ENCODE measurements around the gene CNEP1R1.

DNA sequence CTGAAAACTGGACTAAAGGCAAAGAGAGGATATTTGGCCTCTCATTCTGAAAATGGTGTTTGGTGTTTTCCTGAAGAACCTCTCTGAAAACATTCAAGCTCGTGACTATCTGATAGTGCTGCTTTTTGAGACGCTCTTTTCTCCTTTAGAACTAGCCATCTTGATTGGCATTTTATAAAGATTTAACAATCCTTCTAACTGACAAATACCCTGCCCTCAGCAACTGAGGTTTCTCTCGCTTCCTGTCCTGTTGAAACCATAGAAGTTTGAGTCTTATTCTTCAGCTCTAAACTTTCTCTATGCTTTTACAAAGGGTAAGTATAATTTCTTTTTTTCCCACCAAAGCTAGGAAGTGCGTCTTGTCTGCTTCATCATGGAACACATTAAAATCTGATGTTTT is 13.3 kb downstream of the CNEP1R1 start:
- TF ChIP-seq CTCF (conservative IDR thresholded peaks at IDR 0.05; ENCODE audit: low read length) (no peak), EZH2phosphoT487 (IDR thresholded peaks at IDR 0.05; ENCODE audit: borderline replicate concordance, low read depth, low read length) (no peak)

Measured in OCI-LY7 (cell line).